ENCODE measurements around the gene CD3E.
A peak's percentile ranks its signal among the peaks of the same experiment; 100 is the strongest.
"Not testable (repeated sequence)": the region's sequence is repeated elsewhere in the genome, so short reads cannot be mapped to it uniquely, and the experiment has no call there.

The CD3E gene

GRCh38 chr11:118291477-118292135 is 12.9 kb upstream of the CD3E start:
- DNase-seq (ENCODE audit: low read depth) = no peak

DNA sequence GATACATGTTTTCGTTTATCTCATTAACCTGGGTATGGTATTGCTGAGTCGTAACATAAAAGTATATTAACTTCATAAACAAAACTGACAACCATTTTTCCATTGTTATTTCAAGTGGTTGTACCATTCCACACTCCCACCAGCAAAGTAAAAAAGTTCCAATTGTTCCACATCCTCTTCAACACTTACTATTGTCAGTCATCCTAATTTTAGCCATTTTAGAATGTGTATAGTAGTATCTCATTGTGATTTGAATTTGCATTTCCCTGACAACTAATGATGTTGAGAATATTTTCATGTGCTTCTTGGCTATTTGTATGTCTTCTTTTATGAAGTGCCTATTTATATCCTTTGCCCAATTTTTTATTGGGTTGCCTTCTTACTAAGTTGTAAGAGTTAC is 10.5 kb upstream of the CD3E start:
- DNase-seq (ENCODE audit: low read depth) = no peak

DNA sequence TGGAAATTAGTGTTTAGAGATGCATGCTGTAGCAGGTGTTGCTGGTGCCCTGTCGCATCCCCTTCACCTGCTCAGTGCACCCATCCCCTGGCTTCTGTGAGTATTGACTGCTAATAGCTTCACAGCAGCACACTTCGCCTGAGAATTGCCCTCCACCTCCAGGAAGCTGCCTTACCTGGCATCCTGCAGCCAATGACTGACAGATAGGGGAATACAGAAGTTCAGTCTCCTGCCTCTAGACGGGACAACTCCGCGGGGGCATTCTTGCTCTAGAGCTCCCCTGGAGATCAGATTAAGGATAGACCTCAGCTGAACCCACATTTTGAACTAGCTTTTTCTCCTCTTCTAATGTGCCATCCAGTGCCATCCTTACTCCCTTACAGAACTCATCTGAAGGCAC is 9.3 kb upstream of the CD3E start:
- no peak for DNase-seq (ENCODE audit: low read depth)

DNA sequence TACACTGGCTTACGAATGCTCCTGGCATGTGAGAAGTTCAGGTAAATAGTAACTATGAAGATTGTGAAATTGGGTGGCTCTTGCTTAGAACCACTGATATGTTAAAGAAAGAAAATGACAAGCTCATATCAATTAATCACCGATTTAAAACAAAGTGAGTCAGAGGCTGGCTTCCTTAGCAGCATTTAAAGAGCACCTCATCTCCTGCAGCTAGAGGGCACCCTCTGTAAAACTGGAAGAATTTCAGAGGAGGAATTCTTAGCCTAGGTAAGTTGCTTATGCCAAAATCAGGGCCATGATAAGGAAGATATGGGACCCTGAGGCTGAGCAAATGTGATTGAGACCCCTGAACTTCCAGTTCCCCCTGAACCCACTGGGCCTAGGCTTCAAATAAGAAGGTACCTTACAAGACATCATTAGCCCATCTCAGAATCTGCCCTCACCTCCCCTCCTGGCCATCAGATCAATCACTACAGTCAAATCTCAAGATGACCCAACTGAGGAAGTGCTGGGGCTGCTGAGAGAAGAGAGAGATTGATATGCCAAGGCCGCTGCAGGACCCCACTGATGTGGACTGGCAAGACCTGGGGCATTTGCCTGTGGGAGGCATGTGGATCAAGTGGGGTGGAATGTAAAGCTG is 8.6 kb upstream of the CD3E start:
- DNase-seq (ENCODE audit: low read depth) = no peak

GRCh38 chr11:118301600-118302195 is 2.8 kb upstream of the CD3E start:
- no peak for DNase-seq (ENCODE audit: low read depth)

DNA sequence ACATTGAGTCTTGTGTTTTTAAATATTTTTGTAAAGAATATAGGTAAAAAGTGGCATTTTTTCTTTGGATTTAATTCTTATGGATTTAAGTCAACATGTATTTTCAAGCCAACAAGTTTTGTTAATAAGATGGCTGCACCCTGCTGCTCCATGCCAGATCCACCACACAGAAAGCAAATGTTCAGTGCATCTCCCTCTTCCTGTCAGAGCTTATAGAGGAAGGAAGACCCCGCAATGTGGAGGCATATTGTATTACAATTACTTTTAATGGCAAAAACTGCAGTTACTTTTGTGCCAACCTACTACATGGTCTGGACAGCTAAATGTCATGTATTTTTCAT is 333 bp upstream of the CD3E start:
- no peak for DNase-seq (ENCODE audit: low read depth)

GRCh38 chr11:118305726-118306125 is 1.2 kb downstream of the CD3E start:
- DNase-seq (ENCODE audit: low read depth) = peak; percentile 27

GRCh38 chr11:118306556-118306955 is 2.0 kb downstream of the CD3E start:
- DNase-seq (ENCODE audit: low read depth) = no peak

- not testable (repeated sequence) for DNase-seq (ENCODE audit: low read depth)
Measured at GRCh38 chr11:118308995-118309528, 4.5 kb downstream of the CD3E start.

DNA sequence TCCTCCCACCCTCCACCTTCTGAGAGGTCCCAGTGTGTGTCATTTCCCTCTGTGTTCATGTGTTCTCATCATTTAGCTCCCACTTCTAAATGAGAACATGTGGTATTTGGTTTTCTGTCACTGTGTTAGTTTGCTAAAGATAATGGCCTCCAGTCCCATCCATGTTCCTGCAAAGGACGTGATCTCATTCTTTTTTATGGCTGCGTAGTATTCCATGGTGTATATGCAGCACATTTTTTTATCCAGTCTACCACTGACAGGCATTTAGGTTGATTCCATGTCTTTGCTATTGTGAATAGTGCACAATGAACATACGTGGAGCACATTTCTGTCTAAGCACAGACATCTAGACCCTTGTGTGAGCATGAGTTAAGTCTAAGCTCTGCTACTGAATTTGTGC is 5.7 kb downstream of the CD3E start:
- DNase-seq (ENCODE audit: low read depth) = no peak

GRCh38 chr11:118310781-118311485 is 6.4 kb downstream of the CD3E start:
- no peak for DNase-seq (ENCODE audit: low read depth)

DNA sequence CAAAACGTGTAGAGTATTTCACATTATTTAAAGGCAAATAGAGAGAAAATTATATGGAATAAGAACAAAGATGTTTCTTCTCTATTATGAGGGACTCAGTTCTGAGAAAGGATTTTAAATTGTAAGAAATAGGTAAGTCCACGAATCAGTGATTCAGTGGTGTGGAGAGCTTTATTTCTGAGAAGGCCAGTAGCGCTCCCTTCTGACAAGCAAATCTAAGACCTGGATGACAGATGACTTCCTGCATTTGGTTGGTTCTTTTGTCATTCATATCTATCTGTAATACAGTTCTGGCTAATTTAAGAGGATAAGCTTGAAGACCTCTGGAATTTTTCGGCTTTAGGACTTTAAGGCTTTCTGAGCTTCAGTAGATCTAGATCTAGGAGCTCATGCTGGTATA is 7.0 kb downstream of the CD3E start:
- no peak for DNase-seq (ENCODE audit: low read depth)

- no peak for DNase-seq (ENCODE audit: low read depth)
Measured at GRCh38 chr11:118312328-118312727, 7.8 kb downstream of the CD3E start.

DNA sequence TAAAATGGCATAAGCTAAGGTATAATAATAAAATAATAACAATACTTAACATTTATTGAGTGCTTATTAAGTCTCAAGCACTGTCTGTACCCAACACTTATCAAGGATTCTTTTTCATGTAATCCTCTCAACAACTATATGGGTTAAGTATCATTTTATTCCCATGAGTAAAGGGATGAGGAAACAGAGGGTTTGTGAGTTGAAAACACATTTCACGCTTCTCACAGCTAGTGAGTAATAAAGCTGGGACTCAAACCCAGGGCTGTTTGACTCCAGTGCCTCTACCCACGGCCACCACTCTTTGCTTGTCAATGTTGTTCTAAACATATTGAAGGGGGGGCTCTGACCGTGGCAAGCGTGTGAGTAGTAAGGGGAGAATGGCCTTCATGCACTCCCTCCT is 8.7 kb downstream of the CD3E start:
- no peak for DNase-seq (ENCODE audit: low read depth)

DNA sequence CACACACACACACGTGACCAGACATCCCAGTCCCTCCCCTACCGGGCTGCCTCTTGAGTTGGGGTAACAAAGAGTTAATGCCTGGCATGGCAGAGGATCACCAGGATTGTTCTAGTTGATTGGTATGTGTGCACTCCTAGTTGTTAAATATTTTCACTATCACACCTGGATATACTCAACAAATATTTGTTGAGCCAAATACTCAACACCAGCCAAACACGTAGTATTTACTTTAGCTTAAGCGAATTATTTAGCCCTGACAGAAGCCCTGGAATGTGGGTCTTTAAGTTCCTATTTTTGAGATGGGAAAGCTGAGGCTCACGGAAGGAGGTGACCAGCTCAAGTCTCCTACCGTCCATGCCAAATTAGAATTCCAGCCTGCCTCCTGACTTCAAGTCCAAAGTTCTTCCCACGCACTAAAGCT is 10.5 kb downstream of the CD3E start:
- DNase-seq (ENCODE audit: low read depth) = no peak

GRCh38 chr11:118318124-118318523 is 13.6 kb downstream of the CD3E start:
- DNase-seq (ENCODE audit: low read depth) = no peak

DNA sequence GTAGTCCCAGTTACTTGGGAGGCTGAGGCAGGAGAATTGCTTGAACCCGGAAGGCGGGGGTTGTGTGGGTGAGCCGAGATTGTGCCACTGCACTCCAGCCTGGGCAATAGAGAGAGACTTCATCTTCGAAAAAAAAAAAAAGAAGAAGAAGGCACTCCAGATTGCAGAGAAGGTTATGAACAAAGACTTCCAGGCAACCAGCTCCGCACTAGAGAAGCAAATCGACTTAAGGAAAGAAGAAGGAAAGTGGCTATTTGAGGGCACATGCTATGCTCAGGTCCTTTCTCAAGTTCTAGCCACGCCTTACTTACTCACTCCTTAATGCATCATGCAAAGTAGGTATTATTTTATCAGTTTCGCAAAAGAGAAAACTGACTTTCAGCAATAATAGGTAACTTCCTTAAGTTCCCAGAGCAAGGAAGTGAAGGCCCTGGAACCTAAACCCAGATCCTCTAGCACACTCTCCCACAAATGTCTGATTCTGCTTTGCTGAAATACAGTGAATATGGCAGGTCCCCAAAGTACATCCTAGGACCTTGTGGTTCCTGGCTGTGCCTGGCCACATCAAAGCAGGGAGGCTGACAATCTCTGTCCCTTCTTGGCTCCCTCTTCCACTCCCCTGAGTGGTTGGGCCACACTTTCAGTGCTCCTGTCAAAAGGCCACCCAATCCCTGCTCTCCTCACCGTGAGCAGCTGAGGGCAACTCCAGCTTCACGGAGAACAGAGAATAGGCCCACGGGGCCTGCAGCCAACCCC is 14.2 kb downstream of the CD3E start:
- DNase-seq (ENCODE audit: low read depth) = no peak

DNA sequence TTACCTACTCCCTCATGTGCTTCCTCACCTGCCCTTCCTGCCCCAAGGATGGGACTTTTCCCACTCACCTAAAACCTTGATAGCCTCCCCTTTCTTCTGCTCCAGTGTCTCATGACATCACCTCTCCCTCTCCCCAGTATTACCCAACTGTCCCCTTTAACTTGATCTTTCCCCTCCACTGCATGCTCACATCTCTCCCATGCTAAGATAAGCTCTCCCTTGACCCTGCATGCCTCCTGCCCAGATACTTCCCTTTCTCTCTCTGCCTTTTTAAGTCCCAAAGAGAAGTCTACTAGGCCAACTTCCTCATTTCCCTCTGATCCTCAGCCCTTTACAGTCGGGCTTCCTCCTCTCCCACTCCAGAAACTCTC is 14.8 kb downstream of the CD3E start:
- no peak for DNase-seq (ENCODE audit: low read depth)

DNA sequence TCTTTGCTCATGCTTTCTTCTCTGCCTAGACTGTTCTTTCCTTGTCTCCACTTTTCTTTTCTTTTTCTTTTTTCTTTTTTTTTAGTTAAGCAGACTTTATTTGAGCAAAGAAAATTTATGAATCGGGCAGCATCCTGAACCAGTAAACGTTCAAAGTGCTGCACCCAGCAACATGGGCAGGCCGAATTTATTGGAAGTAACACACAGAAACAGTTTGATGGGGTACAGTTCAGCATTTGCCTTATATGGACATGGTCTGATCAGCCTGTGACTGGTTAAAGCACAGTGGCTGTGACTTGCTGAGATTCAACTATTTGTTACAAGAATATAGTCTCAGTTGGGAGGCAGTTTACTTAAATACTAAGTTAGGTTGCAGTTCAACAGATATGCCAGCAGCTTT is 16.0 kb downstream of the CD3E start:
- no peak for DNase-seq (ENCODE audit: low read depth)

DNA sequence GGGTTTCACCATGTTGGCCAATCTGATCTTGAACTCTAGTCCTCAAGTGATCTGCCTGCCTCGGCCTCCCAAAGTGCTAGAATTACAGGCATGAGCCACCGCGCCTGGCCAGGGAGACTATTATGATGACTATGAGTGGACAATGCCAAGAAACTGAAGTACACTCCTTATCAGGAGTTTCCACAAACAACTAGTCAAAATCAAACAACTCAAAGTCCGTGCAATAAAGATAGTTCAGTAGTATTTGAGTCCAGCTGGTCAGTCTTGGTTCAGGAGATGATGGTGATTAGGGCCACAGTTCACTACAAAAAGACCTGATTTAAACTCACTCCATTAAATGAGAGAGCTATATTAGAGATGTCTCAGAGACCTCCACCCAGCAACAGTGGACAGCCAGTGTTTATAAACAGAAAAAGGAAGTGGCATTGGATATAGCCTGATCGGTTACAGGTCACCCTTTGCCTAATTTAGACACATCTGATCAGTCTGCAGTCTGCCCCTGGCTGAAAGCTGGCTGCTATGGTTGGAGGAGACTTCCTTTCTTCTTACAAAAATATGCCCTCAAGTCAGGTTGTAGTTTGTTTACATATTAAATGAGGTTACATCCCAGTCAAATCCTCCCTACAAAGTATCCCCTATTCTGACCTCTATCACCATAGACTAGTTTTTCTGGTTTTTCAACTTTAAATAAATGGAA is 17.0 kb downstream of the CD3E start:
- DNase-seq (ENCODE audit: low read depth) = no peak

- DNase-seq (ENCODE audit: low read depth) = no peak
Measured at GRCh38 chr11:118322721-118323120, 18.2 kb downstream of the CD3E start.

DNA sequence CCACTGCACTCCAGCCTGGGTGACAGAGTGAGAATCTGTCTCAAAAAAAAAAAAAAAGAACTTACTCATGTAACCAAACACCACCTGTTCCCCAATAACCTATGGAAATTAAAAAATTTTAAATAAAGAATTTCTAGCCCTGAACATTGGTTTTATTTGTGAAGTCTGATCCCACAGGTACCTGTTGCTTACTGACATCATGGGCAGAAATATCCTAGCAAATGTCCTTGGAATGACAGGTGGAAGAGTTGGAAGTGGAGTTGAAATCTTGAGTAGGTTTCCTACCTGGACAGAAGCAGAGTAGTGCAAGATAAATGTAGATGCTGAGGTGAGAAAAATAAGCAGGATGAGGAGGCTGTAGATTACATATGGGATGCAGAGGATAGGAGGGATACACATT is 20.8 kb downstream of the CD3E start:
- no peak for DNase-seq (ENCODE audit: low read depth)

Data from activated T-helper 1 cell treated with Interleukin-2 at 50 U/mL for 16 hours (primary cell).